Breast epithelium (tissue), 3 donors: ENCODE data around the gene PLAC1.

ENCODE experiments used
- POLR2A ChIP-seq: fragments of 450-650 bp; IDR thresholded peaks from one replicate; pipeline ENCODE4 v1.6.1; 2016; ENCODE audit warnings: antibody characterized with exemption, mild to moderate bottlenecking, moderate library complexity
- TF ChIP-seq, protein P1 (sequence below), 3 donors: fragments of 450-650 bp; IDR thresholded peaks; one replicate each; pipeline ENCODE4 v1.5.1; 2016 to 2017; ENCODE audit warnings: antibody characterized with exemption in 3 of 3, mild to moderate bottlenecking in 3 of 3, moderate library complexity in 3 of 3

DNA sequence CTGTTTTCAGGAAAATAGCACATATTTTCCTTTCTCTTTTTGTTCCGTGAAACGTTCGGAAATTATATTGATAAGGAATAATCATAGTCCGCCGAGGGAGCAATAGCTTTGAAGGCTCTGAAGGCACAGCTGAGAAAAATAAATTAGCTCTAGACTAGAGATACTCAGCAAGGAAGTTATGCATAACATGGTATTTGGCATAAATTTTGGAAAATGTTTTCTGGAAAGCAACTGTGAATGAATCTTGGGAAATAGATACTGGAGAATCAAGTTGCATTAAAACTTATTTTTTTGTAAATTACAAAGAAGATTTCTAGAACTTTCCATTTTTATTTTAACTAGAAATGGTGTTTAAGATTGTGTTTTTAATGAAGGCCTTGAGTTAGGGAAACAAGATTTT, 105.9 kb downstream of the PLAC1 start:
- TF ChIP-seq, protein P1, sequence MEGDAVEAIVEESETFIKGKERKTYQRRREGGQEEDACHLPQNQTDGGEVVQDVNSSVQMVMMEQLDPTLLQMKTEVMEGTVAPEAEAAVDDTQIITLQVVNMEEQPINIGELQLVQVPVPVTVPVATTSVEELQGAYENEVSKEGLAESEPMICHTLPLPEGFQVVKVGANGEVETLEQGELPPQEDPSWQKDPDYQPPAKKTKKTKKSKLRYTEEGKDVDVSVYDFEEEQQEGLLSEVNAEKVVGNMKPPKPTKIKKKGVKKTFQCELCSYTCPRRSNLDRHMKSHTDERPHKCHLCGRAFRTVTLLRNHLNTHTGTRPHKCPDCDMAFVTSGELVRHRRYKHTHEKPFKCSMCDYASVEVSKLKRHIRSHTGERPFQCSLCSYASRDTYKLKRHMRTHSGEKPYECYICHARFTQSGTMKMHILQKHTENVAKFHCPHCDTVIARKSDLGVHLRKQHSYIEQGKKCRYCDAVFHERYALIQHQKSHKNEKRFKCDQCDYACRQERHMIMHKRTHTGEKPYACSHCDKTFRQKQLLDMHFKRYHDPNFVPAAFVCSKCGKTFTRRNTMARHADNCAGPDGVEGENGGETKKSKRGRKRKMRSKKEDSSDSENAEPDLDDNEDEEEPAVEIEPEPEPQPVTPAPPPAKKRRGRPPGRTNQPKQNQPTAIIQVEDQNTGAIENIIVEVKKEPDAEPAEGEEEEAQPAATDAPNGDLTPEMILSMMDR (IDR thresholded peaks at IDR 0.05), result no peak
- no peak for TF ChIP-seq POLR2A
